ENCODE results near the gene SH3TC1. TPM values are rescaled to one million over a fixed set of nuclear protein-coding genes. Genes with fewer than 3 reads are reported as not detected.

Gene SH3TC1
- total and polyA plus RNA-seq, 4 experiments from 2014 or later, result 7.9 to 41.3 (median 25.7) TPM

DNA sequence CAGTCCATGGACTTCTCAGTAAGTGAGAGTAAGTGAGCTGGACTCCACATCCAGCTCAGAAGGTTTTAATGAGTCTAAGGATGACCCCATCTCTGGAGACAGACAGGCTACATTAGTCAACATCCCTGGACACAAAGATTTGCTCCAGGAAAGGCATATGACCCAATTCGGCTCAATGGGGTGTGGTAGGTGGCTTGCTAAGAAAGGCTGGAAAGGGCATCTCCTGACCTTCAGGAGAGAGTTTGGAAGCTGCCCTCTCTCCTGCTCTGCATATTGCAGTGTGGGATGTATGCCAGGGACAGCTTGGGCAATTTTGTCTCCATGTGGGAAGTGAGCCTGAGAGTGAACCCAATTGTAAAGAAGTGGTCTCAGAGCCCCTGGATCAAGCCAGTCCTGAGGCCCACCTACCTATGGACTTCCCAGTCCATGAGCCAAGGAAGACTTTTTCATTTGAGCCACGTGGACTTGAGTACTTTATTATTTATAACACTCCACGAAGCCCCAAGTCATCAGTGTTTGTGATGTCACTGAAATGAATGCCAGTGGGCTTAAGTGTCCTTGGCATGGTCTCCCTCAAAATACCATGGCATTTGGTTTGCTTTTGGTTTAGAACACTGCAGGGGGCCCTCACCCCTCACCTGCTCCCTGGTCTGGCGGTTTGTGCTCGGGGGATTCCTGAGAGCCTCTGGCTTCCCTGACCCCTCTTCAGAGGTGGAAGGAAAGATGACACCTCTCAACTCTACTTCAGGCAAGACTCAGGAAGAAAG, 30.1 kb upstream of the SH3TC1 start:
- Histone ChIP-seq H3K9me3 (ENCODE audit: control insufficient read depth in 1 of 2, low read length in 2 of 2) (peaks cover 4 to 7% of the 10 kb centered on the region in 2 donors), H3K4me3 (ENCODE audit: low read length in 2 of 2) (no peak overlapping the region), H3K36me3 (ENCODE audit: insufficient read depth, low read length) (no peaks in the 10 kb centered on the region), H3K4me1 (ENCODE audit: insufficient read depth, low read length) (no peaks in the 10 kb centered on the region), H3K27me3 (ENCODE audit: insufficient read depth, low read length) (no peaks in the 10 kb centered on the region), H3K27ac (ENCODE audit: low read depth, low read length) (no peak overlapping the region)
- Mint-ChIP-seq H3K9me3 (peaks cover 5 to 24% (median 13%) of the 10 kb centered on the region in 8 donors), H3K4me1 (peaks cover 0 to 5% (median 1%) of the 10 kb centered on the region in 4 donors), H3K4me3 (no peak overlapping the region), H3K27ac (no peak overlapping the region), H3K36me3 (peaks cover 0 to 2% of the 10 kb centered on the region in 2 donors), H3K27me3 (peaks cover 9 to 12% of the 10 kb centered on the region in 2 donors)
- POLR2A ChIA-PET (ENCODE audit: partially characterized antibody), result no interaction called here
- DNase-seq, result no peak
- intact Hi-C loops (cut with micrococcal nuclease), result no loop called here
- CTCF ChIA-PET (ENCODE audit: partially characterized antibody), result no interaction called here

- intact Hi-C loops (cut with micrococcal nuclease), result no loop called here
- H3K27me3 Mint-ChIP-seq, result peaks cover 9 to 12% of the 10 kb centered on the region in 2 donors
- H3K9me3 Mint-ChIP-seq, result peaks cover 5 to 24% (median 13%) of the 10 kb centered on the region in 8 donors
- peaks cover 0 to 5% (median 1%) of the 10 kb centered on the region in 4 donors for H3K4me1 Mint-ChIP-seq
- peaks cover 0 to 2% of the 10 kb centered on the region in 2 donors for H3K36me3 Mint-ChIP-seq
- H3K4me3 Mint-ChIP-seq, result no peak overlapping the region
- no peak overlapping the region for H3K4me3 ChIP-seq (ENCODE audit: low read length in 2 of 2)
- DNase-seq, result no peak
- no peaks in the 10 kb centered on the region for H3K27me3 ChIP-seq (ENCODE audit: insufficient read depth, low read length)
- ChIA-PET POLR2A (ENCODE audit: partially characterized antibody) (no interaction called here), CTCF (ENCODE audit: partially characterized antibody) (no interaction called here)
- no peak overlapping the region for H3K27ac Mint-ChIP-seq
- H3K4me1 ChIP-seq (ENCODE audit: insufficient read depth, low read length), result no peaks in the 10 kb centered on the region
- no peaks in the 10 kb centered on the region for H3K36me3 ChIP-seq (ENCODE audit: insufficient read depth, low read length)
- peaks cover 4 to 7% of the 10 kb centered on the region in 2 donors for H3K9me3 ChIP-seq (ENCODE audit: control insufficient read depth in 1 of 2, low read length in 2 of 2)
- H3K27ac ChIP-seq (ENCODE audit: low read depth, low read length), result no peak overlapping the region
Observed at GRCh38 chr4:8169763-8170162, 29.3 kb upstream of the SH3TC1 start.

DNA sequence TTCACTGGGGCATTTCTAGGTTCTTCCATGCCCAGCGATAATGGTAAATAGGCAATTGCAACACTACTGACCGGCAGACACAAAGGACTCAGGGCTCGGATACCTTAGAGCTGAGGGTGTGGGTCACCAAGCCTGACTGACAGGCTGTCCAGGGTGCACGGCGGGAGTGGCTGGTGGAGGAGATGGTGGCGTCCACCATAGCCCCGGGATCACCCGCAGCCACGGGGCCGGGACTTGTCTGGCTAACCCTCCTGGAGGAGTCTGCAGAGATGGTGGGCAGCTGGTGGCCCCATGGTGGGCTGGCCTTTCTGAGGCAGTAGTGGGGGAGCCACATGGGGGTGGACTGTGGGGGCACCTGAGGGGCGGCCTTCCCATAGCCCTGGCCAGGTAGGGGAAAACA, 28.7 kb upstream of the SH3TC1 start:
- peaks cover 9 to 12% of the 10 kb centered on the region in 2 donors for H3K27me3 Mint-ChIP-seq
- peaks cover 0 to 5% (median 1%) of the 10 kb centered on the region in 4 donors for H3K4me1 Mint-ChIP-seq
- CTCF ChIA-PET (ENCODE audit: partially characterized antibody), result no interaction called here
- Histone ChIP-seq H3K27me3 (ENCODE audit: insufficient read depth, low read length) (no peaks in the 10 kb centered on the region), H3K9me3 (ENCODE audit: control insufficient read depth in 1 of 2, low read length in 2 of 2) (peaks cover 4 to 7% of the 10 kb centered on the region in 2 donors), H3K27ac (ENCODE audit: low read depth, low read length) (no peak overlapping the region), H3K4me3 (ENCODE audit: low read length in 2 of 2) (no peak overlapping the region), H3K36me3 (ENCODE audit: insufficient read depth, low read length) (no peaks in the 10 kb centered on the region), H3K4me1 (ENCODE audit: insufficient read depth, low read length) (no peaks in the 10 kb centered on the region)
- peaks cover 0 to 2% of the 10 kb centered on the region in 2 donors for H3K36me3 Mint-ChIP-seq
- H3K4me3 Mint-ChIP-seq, result no peak overlapping the region
- DNase-seq, result no peak
- no peak overlapping the region for H3K27ac Mint-ChIP-seq
- peaks cover 5 to 24% (median 13%) of the 10 kb centered on the region in 8 donors for H3K9me3 Mint-ChIP-seq
- POLR2A ChIA-PET (ENCODE audit: partially characterized antibody), result no interaction called here
- intact Hi-C loops (cut with micrococcal nuclease), result no loop called here

GRCh38 chr4:8171266-8171665, 27.8 kb upstream of the SH3TC1 start:
- Mint-ChIP-seq H3K4me3 (no peak overlapping the region), H3K27ac (peak overlapping the region in 1 of 7 donors; percentile 50), H3K4me1 (peaks cover 0 to 5% (median 1%) of the 10 kb centered on the region in 4 donors), H3K27me3 (peaks cover 8 to 10% of the 10 kb centered on the region in 2 donors), H3K9me3 (peaks cover 5 to 24% (median 13%) of the 10 kb centered on the region in 8 donors), H3K36me3 (peaks cover 0 to 2% of the 10 kb centered on the region in 2 donors)
- H3K36me3 ChIP-seq (ENCODE audit: insufficient read depth, low read length), result no peaks in the 10 kb centered on the region
- POLR2A ChIA-PET (ENCODE audit: partially characterized antibody), result no interaction called here
- CTCF ChIA-PET (ENCODE audit: partially characterized antibody), result no interaction called here
- H3K9me3 ChIP-seq (ENCODE audit: control insufficient read depth in 1 of 2, low read length in 2 of 2), result peaks cover 4 to 7% of the 10 kb centered on the region in 2 donors
- H3K4me3 ChIP-seq (ENCODE audit: low read length in 2 of 2), result no peak overlapping the region
- DNase-seq, result no peak
- H3K27ac ChIP-seq (ENCODE audit: low read depth, low read length), result no peak overlapping the region
- H3K27me3 ChIP-seq (ENCODE audit: insufficient read depth, low read length), result no peaks in the 10 kb centered on the region
- H3K4me1 ChIP-seq (ENCODE audit: insufficient read depth, low read length), result no peaks in the 10 kb centered on the region
- intact Hi-C loops (cut with micrococcal nuclease), result no loop called here

DNA sequence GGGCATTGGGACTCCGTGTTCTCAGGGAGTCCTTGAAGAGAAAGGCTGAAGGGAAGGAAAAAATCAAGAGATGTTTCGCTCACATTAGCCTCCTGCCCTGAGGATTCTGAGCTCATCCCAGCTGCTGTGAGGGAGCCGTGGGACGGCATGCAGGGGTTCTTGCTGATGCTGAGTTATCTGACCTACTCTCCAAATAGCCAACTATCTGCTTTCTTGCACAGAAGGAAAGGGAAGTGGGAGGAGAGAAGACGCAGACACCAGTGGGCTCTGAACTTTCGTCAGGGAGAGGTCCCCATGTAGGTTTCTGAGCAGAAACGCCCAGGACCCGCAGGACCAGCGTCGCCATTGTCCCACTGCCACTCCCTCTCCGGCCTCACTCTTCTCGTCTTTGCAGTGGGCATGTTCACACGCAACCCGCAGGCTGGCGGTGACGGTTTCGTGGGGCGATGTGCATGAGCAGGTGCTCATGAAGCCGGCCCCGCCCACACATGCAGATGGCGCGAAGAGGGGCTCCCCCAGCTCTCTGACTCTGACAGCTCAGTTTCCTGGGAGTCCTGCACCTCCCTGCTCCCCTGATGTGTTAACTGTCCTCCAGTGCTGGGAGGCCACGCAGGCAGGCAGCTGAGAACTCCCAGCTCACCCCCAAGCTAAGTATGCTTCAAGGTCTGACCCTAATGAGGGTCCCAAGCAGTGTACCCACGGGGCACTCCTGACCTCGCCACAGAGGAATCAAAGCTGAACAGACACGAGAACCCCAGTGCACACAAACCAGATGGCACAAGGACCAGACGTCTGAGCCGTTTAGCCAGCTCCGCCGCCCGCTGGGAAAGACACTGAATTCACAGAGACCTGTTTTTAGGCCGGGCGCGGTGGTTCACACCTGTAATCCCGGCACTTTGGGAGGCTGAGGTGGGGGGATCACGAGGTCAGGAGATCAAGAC, 26.8 kb upstream of the SH3TC1 start:
- CTCF ChIA-PET (ENCODE audit: partially characterized antibody), result no interaction called here

DNA sequence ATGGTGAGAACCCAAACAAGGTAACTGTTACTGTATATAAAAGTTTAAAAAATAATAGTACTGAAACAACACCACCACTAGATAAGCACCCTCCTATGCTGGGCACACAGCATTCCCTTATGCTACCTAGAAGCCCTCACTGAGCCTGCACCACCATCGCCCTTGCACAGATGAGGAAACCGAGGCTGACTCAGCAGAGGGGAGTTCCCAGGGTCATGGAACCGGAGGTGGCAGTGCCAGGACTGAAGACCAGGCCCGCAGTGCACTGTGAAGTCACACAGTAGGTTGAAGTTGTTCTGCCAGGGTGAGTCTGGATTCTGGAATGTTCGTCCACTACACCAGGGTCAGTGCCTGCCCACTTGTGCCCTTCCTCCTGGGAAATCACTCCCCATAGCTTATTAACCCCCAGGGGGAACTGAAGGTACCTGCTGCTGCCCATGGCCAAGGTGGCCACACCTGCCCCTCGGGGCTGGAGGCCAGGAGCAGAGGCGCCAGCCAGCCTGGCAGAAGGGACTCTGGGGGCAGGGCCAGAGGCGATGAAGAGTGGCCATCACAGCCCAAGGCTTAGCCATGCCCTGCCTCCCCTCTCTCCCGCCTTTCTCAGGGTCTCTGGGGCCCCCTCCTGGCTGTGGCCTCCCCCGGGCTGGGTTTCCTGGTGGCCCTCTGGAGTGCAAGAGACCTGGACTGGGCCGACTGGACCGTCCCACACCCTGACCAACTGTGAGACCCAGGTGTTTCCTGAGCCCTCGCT, 25.4 kb upstream of the SH3TC1 start:
- H3K4me1 Mint-ChIP-seq, result peaks cover 0 to 5% (median 2%) of the 10 kb centered on the region in 4 donors
- ChIA-PET POLR2A (ENCODE audit: partially characterized antibody) (no interaction called here), CTCF (ENCODE audit: partially characterized antibody) (interaction anchor here (1.9 kb wide), 1 partner anchor 47 kb away, joined by 5 read pairs; no protein-coding TSS in a partner anchor)
- Histone ChIP-seq H3K9me3 (ENCODE audit: control insufficient read depth in 1 of 2, low read length in 2 of 2) (peaks cover under 1 to 3% of the 10 kb centered on the region in 2 donors), H3K36me3 (ENCODE audit: insufficient read depth, low read length) (no peaks in the 10 kb centered on the region), H3K27ac (ENCODE audit: low read depth, low read length) (no peak overlapping the region), H3K4me3 (ENCODE audit: low read length in 2 of 2) (no peak overlapping the region), H3K27me3 (ENCODE audit: insufficient read depth, low read length) (no peaks in the 10 kb centered on the region), H3K4me1 (ENCODE audit: insufficient read depth, low read length) (no peaks in the 10 kb centered on the region)
- H3K4me3 Mint-ChIP-seq, result no peak overlapping the region
- intact Hi-C loops (cut with micrococcal nuclease), result no loop called here
- H3K27ac Mint-ChIP-seq, result no peak overlapping the region
- DNase-seq, result no peak
- H3K27me3 Mint-ChIP-seq, result peaks cover 8 to 9% of the 10 kb centered on the region in 2 donors
- H3K36me3 Mint-ChIP-seq, result no peaks in the 10 kb centered on the region
- H3K9me3 Mint-ChIP-seq, result peaks cover 0 to 8% (median 2%) of the 10 kb centered on the region in 8 donors

More for the DNA sequence above, 26.8 kb upstream of the SH3TC1 start:
- no peak overlapping the region for H3K27ac Mint-ChIP-seq
- peaks cover 3 to 22% (median 13%) of the 10 kb centered on the region in 8 donors for H3K9me3 Mint-ChIP-seq
- peak overlapping the region in 1 of 8 donors; percentile 43 for H3K4me3 Mint-ChIP-seq
- DNase-seq, result no peak
- intact Hi-C loops (cut with micrococcal nuclease), result no loop called here
- Histone ChIP-seq H3K27me3 (ENCODE audit: insufficient read depth, low read length) (no peaks in the 10 kb centered on the region), H3K27ac (ENCODE audit: low read depth, low read length) (no peak overlapping the region), H3K9me3 (ENCODE audit: control insufficient read depth in 1 of 2, low read length in 2 of 2) (peaks cover 4 to 7% of the 10 kb centered on the region in 2 donors), H3K4me1 (ENCODE audit: insufficient read depth, low read length) (no peaks in the 10 kb centered on the region), H3K36me3 (ENCODE audit: insufficient read depth, low read length) (no peaks in the 10 kb centered on the region), H3K4me3 (ENCODE audit: low read length in 2 of 2) (no peak overlapping the region)
- peaks cover 0 to 5% (median 2%) of the 10 kb centered on the region in 4 donors for H3K4me1 Mint-ChIP-seq
- H3K36me3 Mint-ChIP-seq, result peaks cover 0 to 2% of the 10 kb centered on the region in 2 donors
- POLR2A ChIA-PET (ENCODE audit: partially characterized antibody), result interaction anchor here (1.5 kb wide), 1 partner anchor 13 kb away, joined by 4 read pairs; the partner anchor contains the start of gene ABLIM2
- peaks cover 9 to 10% of the 10 kb centered on the region in 2 donors for H3K27me3 Mint-ChIP-seq
